GM12874 (cell line): ENCODE results near the gene WFS1.

ENCODE experiments used
- CTCF ChIP-seq: IDR thresholded peaks from 2 replicates; pipeline ENCODE4 v1.5.1; 2011; ENCODE audit warnings: low read depth, mild to moderate bottlenecking, control low read depth, low read length, moderate library complexity; ENCODE audit not compliant: insufficient read depth

The WFS1 gene

GRCh38 chr4:6307230-6307629, 37.6 kb downstream of the WFS1 start:
- TF ChIP-seq CTCF = no peak

- TF ChIP-seq CTCF = no peak
Observed at GRCh38 chr4:6307891-6308290, 38.2 kb downstream of the WFS1 start.

- no peak for TF ChIP-seq CTCF
Observed at GRCh38 chr4:6308899-6309643, 39.4 kb downstream of the WFS1 start.

- TF ChIP-seq CTCF = no peak
Observed at GRCh38 chr4:6309777-6310176, 40.1 kb downstream of the WFS1 start.

GRCh38 chr4:6313216-6313615, 43.6 kb downstream of the WFS1 start:
- no peak for TF ChIP-seq CTCF

- no peak for TF ChIP-seq CTCF
Observed at GRCh38 chr4:6316461-6317003, 46.9 kb downstream of the WFS1 start.

GRCh38 chr4:6318206-6318605, 48.6 kb downstream of the WFS1 start:
- no peak for TF ChIP-seq CTCF
